WTC11 (cell line): Measurements from ENCODE around the gene DDC. TPM values are rescaled to one million over a fixed set of nuclear protein-coding genes. Genes with fewer than 3 reads are reported as not detected.

Experiments used
- ATAC-seq: fragments of 200-7000 bp; cut with Tn5 transposase; 2 replicates; pipeline ENCODE4 v1.10.0; 2021; ENCODE audit warnings: mild to moderate bottlenecking, moderate library complexity
- CTCF ChIA-PET: fragments of 300-600 bp; sonication (Branson Sonifier 250); formaldehyde crosslinking; loops from one replicate; lab custom pipeline; 2021; ENCODE audit warnings: antibody characterized with exemption; lab: Charles Lee
- POLR2A ChIA-PET: fragments of 350-600 bp; sonication (Branson Sonifier 250); formaldehyde crosslinking; loops from one replicate; lab custom pipeline; 2021; ENCODE audit warnings: antibody characterized with exemption; lab: Charles Lee
- DNase-seq: peaks from one replicate; pipeline ENCODE4 v3.0.0; 2021; ENCODE audit warnings: low spot score
- H3K27ac Mint-ChIP-seq: 2 replicates; pipeline ENCODE4 v1.8.0; 2021; ENCODE audit warnings: mixed read lengths
- H3K27me3 Mint-ChIP-seq: 2 replicates; pipeline ENCODE4 v1.8.0; 2021; ENCODE audit warnings: low read depth, mild to moderate bottlenecking, moderate library complexity, mixed read lengths
- H3K36me3 Mint-ChIP-seq: 2 replicates; pipeline ENCODE4 v1.8.0; 2021; ENCODE audit warnings: mixed read lengths
- H3K4me1 Mint-ChIP-seq: 2 replicates; pipeline ENCODE4 v1.8.0; 2022; ENCODE audit warnings: mixed read lengths
- H3K4me3 Mint-ChIP-seq: 2 replicates; pipeline ENCODE4 v1.8.0; 2021; ENCODE audit warnings: mild to moderate bottlenecking, moderate library complexity, mixed read lengths
- H3K9me3 Mint-ChIP-seq: 2 replicates; pipeline ENCODE4 v1.8.0; 2021; ENCODE audit warnings: mixed read lengths
- EMX1 ChIP-seq: fragments of 250-450 bp; sonication (Bioruptor Pico); IDR thresholded peaks from 2 replicates; pipeline ENCODE4 v1.8.0; 2021; ENCODE audit warnings: mild to moderate bottlenecking
- ESRRA ChIP-seq: sonication (generic); formaldehyde crosslinking; IDR thresholded peaks from 2 replicates; pipeline ENCODE4 v1.8.1; 2022; ENCODE audit warnings: mild to moderate bottlenecking, missing genetic modification reagents, borderline replicate concordance
- FOXJ3 ChIP-seq: sonication (generic); formaldehyde crosslinking; IDR thresholded peaks from 2 replicates; pipeline ENCODE4 v1.9.0; 2021; ENCODE audit warnings: missing genetic modification reagents, mild to moderate bottlenecking, borderline replicate concordance
- FOXP1 ChIP-seq: sonication (generic); formaldehyde crosslinking; IDR thresholded peaks from 2 replicates; pipeline ENCODE4 v1.8.0; 2022; ENCODE audit warnings: missing genetic modification reagents, mild to moderate bottlenecking, moderate library complexity, borderline replicate concordance
- GTF2I ChIP-seq: fragments of 250-450 bp; sonication (Bioruptor Pico); conservative IDR thresholded peaks from 2 replicates; pipeline ENCODE4 v1.4.0; 2021; ENCODE audit warnings: mild to moderate bottlenecking
- RELA ChIP-seq: sonication (generic); formaldehyde crosslinking; IDR thresholded peaks from 2 replicates; pipeline ENCODE4 v1.8.1; 2022; ENCODE audit warnings: missing genetic modification reagents, mild to moderate bottlenecking, borderline replicate concordance
- RORB ChIP-seq: fragments of 250-450 bp; sonication (Bioruptor Pico); IDR thresholded peaks from 2 replicates; pipeline ENCODE4 v1.9.0; 2021; ENCODE audit warnings: mild to moderate bottlenecking
- ZBTB21 ChIP-seq: sonication (generic); formaldehyde crosslinking; IDR thresholded peaks from 2 replicates; pipeline ENCODE4 v1.8.1; 2023; ENCODE audit warnings: mild to moderate bottlenecking, missing genetic modification reagents, borderline replicate concordance
- ZNF219 ChIP-seq: sonication (generic); formaldehyde crosslinking; IDR thresholded peaks from 2 replicates; pipeline ENCODE4 v1.8.0; 2023; ENCODE audit warnings: missing genetic modification reagents, mild to moderate bottlenecking, borderline replicate concordance
- ZNF416 ChIP-seq: fragments of 250-450 bp; sonication (Bioruptor Pico); IDR thresholded peaks from 2 replicates; pipeline ENCODE4 v1.9.0; 2021; ENCODE audit warnings: mild to moderate bottlenecking, inconsistent platforms
- ZNF423 ChIP-seq: fragments of 250-450 bp; sonication (Bioruptor Pico); IDR thresholded peaks from 2 replicates; pipeline ENCODE4 v2.1.2; 2022; ENCODE audit warnings: mild to moderate bottlenecking, moderate library complexity
- total RNA-seq: library from RNA; stranded (reverse); gene quantifications from 3 replicates; pipeline ENCODE4 v1.2.3, GENCODE V29; 2021
- TF ChIP-seq, protein P1 (sequence below): sonication (generic); formaldehyde crosslinking; IDR thresholded peaks from 2 replicates; pipeline ENCODE4 v1.8.1; 2022; ENCODE audit warnings: mild to moderate bottlenecking, moderate library complexity, missing genetic modification reagents
- TF ChIP-seq, protein P2 (sequence below): sonication (generic); formaldehyde crosslinking; IDR thresholded peaks from 2 replicates; pipeline ENCODE4 v1.8.0; 2022; ENCODE audit warnings: mild to moderate bottlenecking, missing genetic modification reagents
- TF ChIP-seq, protein P3 (sequence below): fragments of 250-450 bp; sonication (Bioruptor Pico); conservative IDR thresholded peaks from 2 replicates; pipeline ENCODE4 v1.9.0; 2021; ENCODE audit warnings: mild to moderate bottlenecking
- TF ChIP-seq, protein P4 (sequence below): fragments of 250-450 bp; sonication (Bioruptor Pico); IDR thresholded peaks from 2 replicates; pipeline ENCODE4 v1.9.0; 2021; ENCODE audit warnings: mild to moderate bottlenecking, borderline replicate concordance
- TF ChIP-seq, protein P5 (sequence below): sonication (generic); formaldehyde crosslinking; IDR thresholded peaks from 2 replicates; pipeline ENCODE4 v1.8.1; 2022; ENCODE audit warnings: missing genetic modification reagents, borderline replicate concordance
- TF ChIP-seq, protein P6 (sequence below): fragments of 250-450 bp; sonication (Bioruptor Pico); IDR thresholded peaks from 2 replicates; pipeline ENCODE4 v1.9.0; 2021; ENCODE audit warnings: mild to moderate bottlenecking
- TF ChIP-seq, protein P7 (sequence below): sonication (generic); formaldehyde crosslinking; IDR thresholded peaks from 2 replicates; pipeline ENCODE4 v1.8.1; 2022; ENCODE audit warnings: low read depth, mild to moderate bottlenecking, moderate library complexity, missing genetic modification reagents, borderline replicate concordance
- TF ChIP-seq, protein P8 (sequence below): sonication (generic); formaldehyde crosslinking; IDR thresholded peaks from 2 replicates; pipeline ENCODE4 v1.8.1; 2023; ENCODE audit warnings: mild to moderate bottlenecking, missing genetic modification reagents

DDC gene
- total RNA-seq, 1 experiment from 2014 or later: not detected

DNA sequence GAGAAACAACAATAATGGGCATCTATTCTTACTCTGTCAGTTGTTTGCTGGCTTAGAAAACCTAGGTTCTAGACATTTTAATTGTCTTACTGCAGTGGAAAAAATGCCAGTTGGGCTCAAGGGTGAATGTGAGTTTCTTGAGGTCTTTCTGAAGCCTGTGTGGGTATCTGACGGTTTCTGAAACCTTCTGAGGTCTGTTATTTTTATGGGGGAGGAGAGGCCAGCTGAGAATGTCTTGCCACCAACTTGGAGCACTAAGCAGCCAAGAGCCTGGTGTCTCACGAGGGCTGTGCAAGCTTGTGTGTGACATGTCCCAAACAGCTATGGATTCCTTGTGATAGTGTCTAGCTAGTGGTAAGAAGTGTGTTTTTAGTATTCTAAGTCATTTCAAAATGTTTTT is 24.2 kb upstream of the DDC start:
- ATAC-seq (no peak), DNase-seq (no peak)
- Mint-ChIP-seq H3K4me1 (no peaks in the 10 kb centered on the region), H3K4me3 (no peak overlapping the region), H3K27me3 (peaks cover 4% of the 10 kb centered on the region; the same call in 1 of the 2 replicates), H3K9me3 (peaks cover 18% of the 10 kb centered on the region), H3K27ac (no peak overlapping the region), H3K36me3 (peaks cover 29% of the 10 kb centered on the region)
- POLR2A ChIA-PET: no interaction called here
- no peak for TF ChIP-seq ZNF416 (CRISPR knock-in tag)
- TF ChIP-seq, protein P1, sequence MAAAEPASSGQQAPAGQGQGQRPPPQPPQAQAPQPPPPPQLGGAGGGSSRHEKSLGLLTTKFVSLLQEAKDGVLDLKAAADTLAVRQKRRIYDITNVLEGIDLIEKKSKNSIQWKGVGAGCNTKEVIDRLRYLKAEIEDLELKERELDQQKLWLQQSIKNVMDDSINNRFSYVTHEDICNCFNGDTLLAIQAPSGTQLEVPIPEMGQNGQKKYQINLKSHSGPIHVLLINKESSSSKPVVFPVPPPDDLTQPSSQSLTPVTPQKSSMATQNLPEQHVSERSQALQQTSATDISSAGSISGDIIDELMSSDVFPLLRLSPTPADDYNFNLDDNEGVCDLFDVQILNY (CRISPR knock-in tag): no peak
- TF ChIP-seq RORB (CRISPR knock-in tag): no peak
- no peak for TF ChIP-seq FOXJ3 (CRISPR knock-in tag)
- TF ChIP-seq ZNF423 (CRISPR knock-in tag): no peak
- TF ChIP-seq, protein P2, sequence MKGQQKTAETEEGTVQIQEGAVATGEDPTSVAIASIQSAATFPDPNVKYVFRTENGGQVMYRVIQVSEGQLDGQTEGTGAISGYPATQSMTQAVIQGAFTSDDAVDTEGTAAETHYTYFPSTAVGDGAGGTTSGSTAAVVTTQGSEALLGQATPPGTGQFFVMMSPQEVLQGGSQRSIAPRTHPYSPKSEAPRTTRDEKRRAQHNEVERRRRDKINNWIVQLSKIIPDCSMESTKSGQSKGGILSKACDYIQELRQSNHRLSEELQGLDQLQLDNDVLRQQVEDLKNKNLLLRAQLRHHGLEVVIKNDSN: no peak
- no peak for TF ChIP-seq GTF2I
- TF ChIP-seq, protein P3, sequence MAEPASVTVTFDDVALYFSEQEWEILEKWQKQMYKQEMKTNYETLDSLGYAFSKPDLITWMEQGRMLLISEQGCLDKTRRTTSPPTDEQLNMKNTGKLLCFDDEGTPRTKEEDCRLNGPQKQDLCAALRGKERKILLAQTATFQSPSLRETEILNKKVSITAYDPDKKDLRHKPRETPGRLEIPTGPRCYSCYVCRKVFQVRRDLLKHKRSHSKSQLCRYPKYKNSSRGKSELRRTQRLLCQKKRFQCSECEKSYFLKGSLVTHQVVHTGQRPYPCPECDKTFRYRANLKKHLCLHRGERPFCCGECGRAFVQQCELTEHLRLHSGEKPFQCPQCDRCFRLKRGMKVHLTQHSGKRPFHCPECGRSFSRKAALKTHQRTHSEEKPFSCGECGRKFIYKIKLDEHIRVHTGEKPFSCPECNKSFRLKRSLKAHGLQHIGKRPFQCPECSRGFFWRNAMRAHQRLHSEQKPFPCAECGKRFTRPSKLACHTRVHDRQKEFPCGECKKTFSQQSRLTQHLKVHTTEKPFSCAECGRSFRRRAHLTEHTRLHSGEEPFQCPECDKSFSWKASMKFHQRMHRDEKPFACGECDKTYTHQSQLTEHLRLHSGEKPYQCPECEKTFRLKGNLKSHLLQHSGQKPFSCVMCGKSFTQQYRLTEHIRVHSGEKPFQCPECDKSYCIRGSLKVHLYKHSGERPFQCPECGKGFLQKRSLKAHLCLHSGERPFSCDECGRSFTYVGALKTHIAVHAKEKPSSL (CRISPR knock-in tag): no peak
- TF ChIP-seq, protein P4, sequence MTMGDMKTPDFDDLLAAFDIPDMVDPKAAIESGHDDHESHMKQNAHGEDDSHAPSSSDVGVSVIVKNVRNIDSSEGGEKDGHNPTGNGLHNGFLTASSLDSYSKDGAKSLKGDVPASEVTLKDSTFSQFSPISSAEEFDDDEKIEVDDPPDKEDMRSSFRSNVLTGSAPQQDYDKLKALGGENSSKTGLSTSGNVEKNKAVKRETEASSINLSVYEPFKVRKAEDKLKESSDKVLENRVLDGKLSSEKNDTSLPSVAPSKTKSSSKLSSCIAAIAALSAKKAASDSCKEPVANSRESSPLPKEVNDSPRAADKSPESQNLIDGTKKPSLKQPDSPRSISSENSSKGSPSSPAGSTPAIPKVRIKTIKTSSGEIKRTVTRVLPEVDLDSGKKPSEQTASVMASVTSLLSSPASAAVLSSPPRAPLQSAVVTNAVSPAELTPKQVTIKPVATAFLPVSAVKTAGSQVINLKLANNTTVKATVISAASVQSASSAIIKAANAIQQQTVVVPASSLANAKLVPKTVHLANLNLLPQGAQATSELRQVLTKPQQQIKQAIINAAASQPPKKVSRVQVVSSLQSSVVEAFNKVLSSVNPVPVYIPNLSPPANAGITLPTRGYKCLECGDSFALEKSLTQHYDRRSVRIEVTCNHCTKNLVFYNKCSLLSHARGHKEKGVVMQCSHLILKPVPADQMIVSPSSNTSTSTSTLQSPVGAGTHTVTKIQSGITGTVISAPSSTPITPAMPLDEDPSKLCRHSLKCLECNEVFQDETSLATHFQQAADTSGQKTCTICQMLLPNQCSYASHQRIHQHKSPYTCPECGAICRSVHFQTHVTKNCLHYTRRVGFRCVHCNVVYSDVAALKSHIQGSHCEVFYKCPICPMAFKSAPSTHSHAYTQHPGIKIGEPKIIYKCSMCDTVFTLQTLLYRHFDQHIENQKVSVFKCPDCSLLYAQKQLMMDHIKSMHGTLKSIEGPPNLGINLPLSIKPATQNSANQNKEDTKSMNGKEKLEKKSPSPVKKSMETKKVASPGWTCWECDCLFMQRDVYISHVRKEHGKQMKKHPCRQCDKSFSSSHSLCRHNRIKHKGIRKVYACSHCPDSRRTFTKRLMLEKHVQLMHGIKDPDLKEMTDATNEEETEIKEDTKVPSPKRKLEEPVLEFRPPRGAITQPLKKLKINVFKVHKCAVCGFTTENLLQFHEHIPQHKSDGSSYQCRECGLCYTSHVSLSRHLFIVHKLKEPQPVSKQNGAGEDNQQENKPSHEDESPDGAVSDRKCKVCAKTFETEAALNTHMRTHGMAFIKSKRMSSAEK (CRISPR knock-in tag): no peak
- TF ChIP-seq ZBTB21 (CRISPR knock-in tag): no peak
- TF ChIP-seq, protein P5, sequence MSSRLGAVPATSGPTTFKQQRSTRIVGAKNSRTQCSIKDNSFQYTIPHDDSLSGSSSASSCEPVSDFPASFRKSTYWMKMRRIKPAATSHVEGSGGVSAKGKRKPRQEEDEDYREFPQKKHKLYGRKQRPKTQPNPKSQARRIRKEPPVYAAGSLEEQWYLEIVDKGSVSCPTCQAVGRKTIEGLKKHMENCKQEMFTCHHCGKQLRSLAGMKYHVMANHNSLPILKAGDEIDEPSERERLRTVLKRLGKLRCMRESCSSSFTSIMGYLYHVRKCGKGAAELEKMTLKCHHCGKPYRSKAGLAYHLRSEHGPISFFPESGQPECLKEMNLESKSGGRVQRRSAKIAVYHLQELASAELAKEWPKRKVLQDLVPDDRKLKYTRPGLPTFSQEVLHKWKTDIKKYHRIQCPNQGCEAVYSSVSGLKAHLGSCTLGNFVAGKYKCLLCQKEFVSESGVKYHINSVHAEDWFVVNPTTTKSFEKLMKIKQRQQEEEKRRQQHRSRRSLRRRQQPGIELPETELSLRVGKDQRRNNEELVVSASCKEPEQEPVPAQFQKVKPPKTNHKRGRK (CRISPR knock-in tag): no peak
- TF ChIP-seq, protein P6, sequence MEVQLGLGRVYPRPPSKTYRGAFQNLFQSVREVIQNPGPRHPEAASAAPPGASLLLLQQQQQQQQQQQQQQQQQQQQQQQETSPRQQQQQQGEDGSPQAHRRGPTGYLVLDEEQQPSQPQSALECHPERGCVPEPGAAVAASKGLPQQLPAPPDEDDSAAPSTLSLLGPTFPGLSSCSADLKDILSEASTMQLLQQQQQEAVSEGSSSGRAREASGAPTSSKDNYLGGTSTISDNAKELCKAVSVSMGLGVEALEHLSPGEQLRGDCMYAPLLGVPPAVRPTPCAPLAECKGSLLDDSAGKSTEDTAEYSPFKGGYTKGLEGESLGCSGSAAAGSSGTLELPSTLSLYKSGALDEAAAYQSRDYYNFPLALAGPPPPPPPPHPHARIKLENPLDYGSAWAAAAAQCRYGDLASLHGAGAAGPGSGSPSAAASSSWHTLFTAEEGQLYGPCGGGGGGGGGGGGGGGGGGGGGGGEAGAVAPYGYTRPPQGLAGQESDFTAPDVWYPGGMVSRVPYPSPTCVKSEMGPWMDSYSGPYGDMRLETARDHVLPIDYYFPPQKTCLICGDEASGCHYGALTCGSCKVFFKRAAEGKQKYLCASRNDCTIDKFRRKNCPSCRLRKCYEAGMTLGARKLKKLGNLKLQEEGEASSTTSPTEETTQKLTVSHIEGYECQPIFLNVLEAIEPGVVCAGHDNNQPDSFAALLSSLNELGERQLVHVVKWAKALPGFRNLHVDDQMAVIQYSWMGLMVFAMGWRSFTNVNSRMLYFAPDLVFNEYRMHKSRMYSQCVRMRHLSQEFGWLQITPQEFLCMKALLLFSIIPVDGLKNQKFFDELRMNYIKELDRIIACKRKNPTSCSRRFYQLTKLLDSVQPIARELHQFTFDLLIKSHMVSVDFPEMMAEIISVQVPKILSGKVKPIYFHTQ (CRISPR knock-in tag): no peak
- TF ChIP-seq ZNF219 (CRISPR knock-in tag): no peak
- TF ChIP-seq, protein P7, sequence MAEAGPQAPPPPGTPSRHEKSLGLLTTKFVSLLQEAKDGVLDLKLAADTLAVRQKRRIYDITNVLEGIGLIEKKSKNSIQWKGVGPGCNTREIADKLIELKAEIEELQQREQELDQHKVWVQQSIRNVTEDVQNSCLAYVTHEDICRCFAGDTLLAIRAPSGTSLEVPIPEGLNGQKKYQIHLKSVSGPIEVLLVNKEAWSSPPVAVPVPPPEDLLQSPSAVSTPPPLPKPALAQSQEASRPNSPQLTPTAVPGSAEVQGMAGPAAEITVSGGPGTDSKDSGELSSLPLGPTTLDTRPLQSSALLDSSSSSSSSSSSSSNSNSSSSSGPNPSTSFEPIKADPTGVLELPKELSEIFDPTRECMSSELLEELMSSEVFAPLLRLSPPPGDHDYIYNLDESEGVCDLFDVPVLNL (CRISPR knock-in tag): no peak
- no peak for TF ChIP-seq ESRRA (CRISPR knock-in tag)
- no peak for TF ChIP-seq FOXP1 (CRISPR knock-in tag)
- no peak for TF ChIP-seq RELA (CRISPR knock-in tag)
- TF ChIP-seq, protein P8, sequence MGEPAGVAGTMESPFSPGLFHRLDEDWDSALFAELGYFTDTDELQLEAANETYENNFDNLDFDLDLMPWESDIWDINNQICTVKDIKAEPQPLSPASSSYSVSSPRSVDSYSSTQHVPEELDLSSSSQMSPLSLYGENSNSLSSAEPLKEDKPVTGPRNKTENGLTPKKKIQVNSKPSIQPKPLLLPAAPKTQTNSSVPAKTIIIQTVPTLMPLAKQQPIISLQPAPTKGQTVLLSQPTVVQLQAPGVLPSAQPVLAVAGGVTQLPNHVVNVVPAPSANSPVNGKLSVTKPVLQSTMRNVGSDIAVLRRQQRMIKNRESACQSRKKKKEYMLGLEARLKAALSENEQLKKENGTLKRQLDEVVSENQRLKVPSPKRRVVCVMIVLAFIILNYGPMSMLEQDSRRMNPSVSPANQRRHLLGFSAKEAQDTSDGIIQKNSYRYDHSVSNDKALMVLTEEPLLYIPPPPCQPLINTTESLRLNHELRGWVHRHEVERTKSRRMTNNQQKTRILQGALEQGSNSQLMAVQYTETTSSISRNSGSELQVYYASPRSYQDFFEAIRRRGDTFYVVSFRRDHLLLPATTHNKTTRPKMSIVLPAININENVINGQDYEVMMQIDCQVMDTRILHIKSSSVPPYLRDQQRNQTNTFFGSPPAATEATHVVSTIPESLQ: no peak
- TF ChIP-seq EMX1 (CRISPR knock-in tag): no peak
- CTCF ChIA-PET: interaction anchor here (0.6 to 1.8 kb wide), 17 partner anchors 8 to 1141 kb away, joined by 3 to 8 read pairs (median 3); partner anchors contain the start of genes DDC and FIGNL1
